TTC549 (cell line): ENCODE results near the gene NKAIN2.
"Not testable (repeated sequence)": the region's sequence is repeated elsewhere in the genome, so short reads cannot be mapped to it uniquely, and the experiment has no call there.

Experiments used
- FAIRE-seq: peaks from 2 replicates; lab custom pipeline; 2012; peaks lifted over from hg19 to GRCh38; lab: Jason Lieb, UNC

Gene NKAIN2

GRCh38 chr6:123967905-123968304, 164.2 kb downstream of the NKAIN2 start:
- FAIRE-seq = no peak

- no peak for FAIRE-seq
Measured at GRCh38 chr6:123972600-123973294, 169.1 kb downstream of the NKAIN2 start.

DNA sequence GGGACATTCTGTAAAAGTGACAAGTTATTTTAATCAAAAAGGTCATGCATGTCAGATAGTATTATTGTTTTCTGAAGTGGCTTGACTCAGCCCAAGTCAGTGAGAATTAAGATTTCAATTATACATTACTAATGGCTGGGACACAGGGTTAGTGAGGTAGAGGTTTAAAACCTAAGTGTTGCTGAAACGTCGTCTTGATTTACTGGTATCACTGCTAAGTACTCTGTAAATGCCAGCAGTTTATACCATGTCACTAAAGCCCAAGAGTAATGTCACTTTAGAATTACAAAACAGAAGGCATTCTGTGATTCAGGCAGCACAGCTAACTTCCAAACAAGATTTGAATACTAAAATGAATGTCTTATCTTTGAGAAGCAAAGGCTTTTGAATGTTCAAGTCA, 176.6 kb downstream of the NKAIN2 start:
- no peak for FAIRE-seq

- FAIRE-seq = no peak
Measured at GRCh38 chr6:123986938-123987337, 183.3 kb downstream of the NKAIN2 start.

GRCh38 chr6:123989918-123990317, 186.3 kb downstream of the NKAIN2 start:
- FAIRE-seq = not testable (repeated sequence)

DNA sequence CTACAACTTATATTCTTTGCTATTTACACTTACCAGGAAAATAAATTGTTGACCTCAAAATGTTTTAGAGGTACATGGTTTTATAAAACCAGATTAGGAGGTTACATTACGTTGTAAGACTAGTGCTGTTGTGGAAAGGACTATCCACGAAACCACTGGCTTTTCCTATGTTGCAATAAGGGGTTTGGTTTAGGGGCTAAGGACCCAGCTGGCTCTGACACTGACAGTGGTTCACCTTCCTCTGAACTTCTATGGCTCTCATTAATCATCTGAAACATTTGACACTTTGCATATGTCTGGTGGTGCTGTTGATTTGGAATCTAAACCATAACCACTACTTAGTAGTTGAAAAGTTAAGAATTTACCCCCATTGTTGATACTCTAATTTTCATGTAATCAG, 186.7 kb downstream of the NKAIN2 start:
- FAIRE-seq = no peak

GRCh38 chr6:123994168-123994567, 190.5 kb downstream of the NKAIN2 start:
- FAIRE-seq = no peak

DNA sequence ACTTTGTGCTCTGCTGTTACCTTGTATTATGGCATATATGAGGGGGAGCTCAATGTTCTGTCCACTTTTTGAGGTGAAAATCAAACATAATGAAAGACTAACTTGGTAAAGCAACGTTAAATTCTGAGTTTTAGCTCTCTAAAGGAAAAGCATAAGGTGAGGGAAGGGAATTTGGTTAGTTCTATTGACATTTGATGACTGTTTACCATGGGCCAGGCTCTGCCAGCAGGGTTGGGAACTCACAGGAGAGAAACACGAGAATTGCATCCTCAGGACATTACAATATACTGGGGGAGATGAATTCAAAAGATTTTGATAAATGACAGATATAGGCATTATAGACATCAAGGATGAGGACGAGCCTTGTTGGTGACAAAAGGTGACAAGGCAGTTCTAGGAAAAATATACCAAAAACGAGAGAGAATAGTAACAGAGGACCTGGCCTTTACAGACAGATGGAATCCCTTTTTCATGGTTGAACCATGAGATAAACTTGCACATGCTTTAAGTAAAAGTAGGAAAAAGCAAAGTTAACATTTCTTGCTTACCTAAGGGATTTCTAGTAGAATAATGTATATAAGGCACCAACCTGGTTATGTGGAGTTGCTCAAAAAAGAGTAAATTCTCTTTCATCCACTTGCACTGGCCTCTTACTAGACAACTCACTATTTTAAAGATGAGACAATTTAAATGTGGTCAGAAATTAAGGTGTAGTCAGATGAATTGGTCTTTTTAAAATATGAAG, 191.4 kb downstream of the NKAIN2 start:
- FAIRE-seq = no peak

- no peak for FAIRE-seq
Measured at GRCh38 chr6:123997223-123997622, 193.6 kb downstream of the NKAIN2 start.

- FAIRE-seq = no peak
Measured at GRCh38 chr6:124002377-124003081, 198.9 kb downstream of the NKAIN2 start.

DNA sequence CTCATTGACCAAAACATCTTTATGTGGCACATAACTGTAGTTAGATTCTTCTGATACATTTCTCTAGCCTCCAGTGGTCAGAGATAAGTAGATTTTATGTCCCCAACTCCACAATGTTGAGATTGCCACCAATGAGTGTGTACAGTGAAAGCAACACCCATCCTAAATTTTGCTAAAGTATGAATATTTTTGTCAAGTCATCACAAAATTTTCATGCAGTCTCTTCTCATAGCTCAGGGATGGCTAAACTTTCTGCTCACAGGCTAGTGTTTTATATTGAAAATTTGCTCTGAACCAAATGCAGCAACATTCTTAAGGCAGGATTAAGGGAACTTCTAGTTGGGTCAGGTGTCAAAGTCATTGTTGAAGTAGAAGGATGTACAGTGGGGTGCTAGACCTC, 203.6 kb downstream of the NKAIN2 start:
- FAIRE-seq = no peak

DNA sequence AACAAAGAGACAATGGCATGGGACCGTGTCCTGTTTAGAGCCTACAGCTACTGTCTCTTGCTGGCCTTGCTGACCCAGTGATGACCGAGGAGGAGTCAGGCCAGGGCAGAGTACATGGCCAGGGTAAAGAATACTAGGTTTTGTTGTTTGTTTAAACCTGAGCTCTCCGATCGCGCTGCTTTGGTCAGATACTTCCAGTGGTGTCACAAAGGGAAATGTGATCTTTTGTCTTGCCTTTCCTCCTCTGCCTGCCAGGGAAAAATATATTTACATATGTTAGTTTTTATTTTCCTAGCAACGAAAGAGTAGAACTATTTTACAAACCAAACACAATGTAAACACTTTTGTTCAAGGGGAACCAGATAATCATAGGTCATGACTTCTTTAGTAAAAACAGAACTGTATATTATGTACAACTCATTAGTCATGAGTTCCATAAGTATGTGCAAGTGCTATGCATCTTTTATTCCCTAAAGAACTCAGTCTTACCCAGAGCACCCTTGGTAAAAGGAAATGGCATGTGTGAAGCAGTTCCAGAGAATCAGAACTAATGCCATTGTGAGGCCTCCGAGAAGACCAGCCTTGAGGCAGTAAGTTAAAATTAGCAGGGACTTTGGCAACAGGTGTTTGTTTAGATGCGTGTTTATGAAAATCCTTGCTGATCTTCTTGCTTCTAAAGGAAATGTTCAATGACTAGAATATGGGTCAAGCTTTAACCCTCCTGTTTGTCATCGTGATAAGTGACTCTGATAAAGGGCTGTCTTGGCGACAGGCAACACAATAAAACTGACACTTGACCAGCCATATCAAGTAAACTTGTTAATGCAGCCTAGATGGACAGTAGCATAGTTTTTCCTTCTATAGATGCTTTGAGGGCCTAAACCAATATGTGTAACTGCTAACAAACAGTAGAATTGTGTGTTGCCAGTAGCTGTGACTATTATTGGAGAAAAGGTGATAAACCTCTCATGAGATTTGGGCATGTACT, 204.6 kb downstream of the NKAIN2 start:
- no peak for FAIRE-seq

GRCh38 chr6:124008988-124009765, 205.5 kb downstream of the NKAIN2 start:
- FAIRE-seq = no peak

GRCh38 chr6:124010574-124010973, 206.9 kb downstream of the NKAIN2 start:
- no peak for FAIRE-seq

DNA sequence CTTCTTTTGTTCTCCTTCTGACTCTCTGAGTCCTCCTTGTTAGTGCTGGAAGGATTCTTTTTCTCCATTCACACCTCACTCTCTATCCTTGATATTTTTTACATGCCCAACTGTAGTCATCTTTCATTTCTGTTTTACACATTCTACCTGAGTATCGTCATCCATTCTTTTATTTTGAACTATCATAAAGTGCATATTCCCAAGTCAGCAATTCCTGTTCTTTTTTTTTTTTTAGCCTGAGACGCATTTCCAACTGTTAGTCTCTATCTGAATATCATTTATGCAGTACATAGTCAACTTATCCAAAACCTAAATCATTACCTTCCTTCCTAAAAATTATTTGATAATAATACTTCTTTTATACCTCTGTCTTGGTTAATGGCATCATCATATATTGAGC, 207.5 kb downstream of the NKAIN2 start:
- FAIRE-seq = no peak

- not testable (repeated sequence) for FAIRE-seq
Measured at GRCh38 chr6:124022051-124022450, 218.4 kb downstream of the NKAIN2 start.

DNA sequence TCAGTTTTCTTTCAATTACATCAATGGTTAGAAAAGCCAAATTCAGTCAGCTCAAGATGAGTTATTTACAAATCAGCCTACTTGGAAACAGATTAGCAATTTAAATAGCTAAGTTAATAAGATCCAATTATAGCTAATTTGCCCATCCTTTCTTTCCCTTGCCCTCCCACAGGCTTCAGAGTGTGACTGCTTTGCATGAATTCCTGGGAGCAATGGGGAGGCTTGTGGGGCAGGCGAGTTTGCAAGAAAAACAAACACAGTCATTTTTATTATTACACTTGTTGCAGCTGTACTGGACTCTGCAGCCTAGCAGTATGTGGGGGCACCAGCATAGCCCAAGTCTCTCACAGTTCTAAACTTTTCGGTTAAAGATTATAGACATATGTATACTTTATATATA, 219.0 kb downstream of the NKAIN2 start:
- no peak for FAIRE-seq

DNA sequence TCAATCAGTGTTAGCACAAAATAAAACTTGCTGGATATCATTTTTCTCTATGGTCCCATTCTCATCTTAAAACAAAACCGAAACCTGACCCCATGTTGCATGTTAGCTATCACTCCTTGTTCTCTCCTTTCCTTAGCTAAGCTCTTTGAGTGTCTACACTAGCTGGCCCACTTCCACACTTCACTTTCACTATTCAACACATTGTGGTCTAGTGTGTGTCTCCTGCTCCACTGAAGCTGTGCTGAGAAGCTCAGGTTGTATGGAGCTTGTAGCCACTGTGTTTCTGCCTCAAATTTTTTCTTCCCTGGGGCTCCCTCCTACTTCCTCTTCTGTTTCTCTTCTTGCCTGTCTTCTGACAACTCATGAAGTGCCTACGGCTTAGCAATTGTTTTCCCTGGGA, 223.0 kb downstream of the NKAIN2 start:
- no peak for FAIRE-seq

DNA sequence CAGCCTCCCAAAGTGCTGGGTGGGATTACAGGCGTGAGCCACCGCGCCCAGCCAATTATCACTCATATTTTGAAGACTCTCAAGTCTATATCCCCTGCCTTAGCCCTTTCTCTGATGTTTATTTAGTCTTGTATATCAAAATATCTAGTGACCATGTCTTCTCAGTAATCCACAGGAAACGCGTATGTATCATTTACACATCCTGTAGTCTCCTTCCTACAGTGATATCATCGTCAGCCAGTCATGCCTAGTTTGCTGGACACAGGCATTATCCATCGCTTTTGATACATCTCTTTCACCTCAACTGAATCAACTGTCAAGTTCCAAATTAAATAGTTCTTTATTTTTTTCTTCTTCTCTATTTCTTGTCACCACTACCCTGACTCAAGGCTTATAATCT, 223.7 kb downstream of the NKAIN2 start:
- FAIRE-seq = no peak

- FAIRE-seq = no peak
Measured at GRCh38 chr6:124028117-124028516, 224.5 kb downstream of the NKAIN2 start.

DNA sequence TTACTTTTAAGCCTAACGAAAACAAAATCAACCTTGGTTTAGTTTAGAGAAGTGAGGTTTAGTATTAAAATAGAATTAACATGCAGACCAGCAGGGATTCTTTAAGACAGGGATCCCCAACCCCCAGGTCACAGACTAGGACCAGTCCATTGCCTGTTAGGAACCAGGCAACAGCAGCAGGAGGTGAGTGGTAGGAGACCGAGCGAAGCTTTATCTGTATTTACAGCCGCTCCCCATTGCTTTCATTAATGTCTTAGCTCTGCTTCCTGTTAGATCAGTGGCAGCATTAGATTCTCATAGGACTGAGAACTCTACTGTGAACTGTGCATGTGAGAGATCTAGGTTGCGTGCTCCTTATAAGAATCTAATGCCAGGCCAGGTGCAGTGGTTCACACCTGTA, 225.9 kb downstream of the NKAIN2 start:
- FAIRE-seq = no peak
